GM12891 (cell line): Measurements from ENCODE around the gene GRM4.
"Not testable (repeated sequence)": the region's sequence is repeated elsewhere in the genome, so short reads cannot be mapped to it uniquely, and the experiment has no call there.

ENCODE experiments used
- POLR2A ChIP-seq: IDR thresholded peaks from 2 replicates; pipeline ENCODE4 v1.6.1; 2011; ENCODE audit warnings: low read depth, low read length, control low read depth
- POLR2AphosphoS5 ChIP-seq: IDR thresholded peaks from 2 replicates; pipeline ENCODE4 v1.6.1; 2011; ENCODE audit warnings: low read depth, low read length, control low read depth

DNA sequence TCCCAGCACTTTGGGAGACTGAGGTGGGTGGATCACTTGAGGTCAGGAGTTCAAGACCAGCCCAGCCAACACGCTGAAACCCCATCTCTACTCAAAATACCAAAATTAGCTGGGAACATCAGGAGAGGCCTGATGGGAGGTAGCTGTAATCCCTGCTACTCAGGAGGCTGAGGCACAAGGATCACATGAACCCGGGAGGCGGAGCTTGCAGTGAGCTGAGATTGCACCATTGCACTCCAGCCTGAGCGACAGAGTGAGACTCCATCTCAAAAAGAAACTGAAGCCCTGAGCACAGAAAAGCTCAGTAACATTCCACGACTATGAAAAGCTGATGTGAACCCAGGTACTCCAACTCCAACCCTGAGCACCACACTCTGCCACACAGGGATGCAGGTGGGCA lies 103.9 kb downstream of the GRM4 start:
- not testable (repeated sequence) for TF ChIP-seq POLR2A, POLR2AphosphoS5
